HT-29 (cell line): ENCODE measurements around the gene NELFB. TPM values are rescaled to one million over a fixed set of nuclear protein-coding genes. Genes with fewer than 3 reads are reported as not detected.
A peak's percentile ranks its signal among the peaks of the same experiment; 100 is the strongest.

Experiments
- DNase-seq: peaks from one replicate; pipeline ENCODE4 v3.0.0-alpha.2; 2015; ENCODE audit warnings: low spot score
- total RNA-seq: library from RNA; depleted of rRNA; stranded (reverse); fragments of >200 nt; shearing (Covaris generic); gene quantifications from 2 replicates; pipeline ENCODE4 v1.2.3, GENCODE V29; 2014

The NELFB gene
- total RNA-seq, 1 experiment from 2014 or later: 111 TPM

DNA sequence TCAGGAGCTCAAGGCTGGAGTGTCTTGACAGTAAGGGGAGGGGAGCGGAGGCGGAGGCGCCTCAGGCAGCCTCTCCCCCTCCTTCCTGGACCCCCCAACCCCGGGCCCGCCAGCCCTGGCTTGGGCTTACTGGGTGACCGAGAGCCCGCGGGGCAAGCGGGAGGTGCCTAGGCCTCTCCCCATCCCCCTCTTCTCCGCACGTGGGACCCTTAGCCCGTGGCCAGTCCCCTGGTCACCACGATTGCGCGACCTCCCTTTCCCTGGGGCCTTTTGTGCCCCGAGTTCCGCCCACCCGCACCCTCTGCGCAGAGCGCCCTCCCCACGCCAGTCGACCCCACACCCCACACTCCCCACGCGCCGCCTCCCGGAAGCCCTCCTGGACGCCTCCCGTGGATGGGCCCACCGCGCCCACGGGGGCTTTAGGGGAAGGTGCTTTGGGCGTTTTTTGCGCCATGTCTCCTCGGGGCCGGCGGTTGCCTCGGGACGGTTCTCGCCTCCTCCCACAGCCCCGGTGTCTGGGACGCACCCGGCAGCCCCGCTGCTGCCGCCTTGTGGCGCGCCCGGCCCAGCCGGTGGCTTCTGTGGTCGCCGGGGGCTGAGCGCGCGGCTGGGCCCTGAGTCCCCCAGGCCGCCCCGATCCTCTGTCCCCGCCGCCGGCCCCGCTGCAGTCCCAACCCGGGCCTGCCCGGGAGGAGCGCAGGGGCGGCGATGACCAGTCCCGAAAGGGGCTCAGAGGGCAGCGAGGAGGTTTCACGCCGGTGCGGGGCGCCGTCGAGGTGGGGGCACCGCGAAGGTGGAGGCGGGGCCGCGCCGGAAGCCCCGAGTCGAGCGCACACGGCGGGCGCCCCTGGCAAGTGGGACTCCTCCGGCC is 25.6 kb downstream of the NELFB start:
- DNase-seq: no peak

DNA sequence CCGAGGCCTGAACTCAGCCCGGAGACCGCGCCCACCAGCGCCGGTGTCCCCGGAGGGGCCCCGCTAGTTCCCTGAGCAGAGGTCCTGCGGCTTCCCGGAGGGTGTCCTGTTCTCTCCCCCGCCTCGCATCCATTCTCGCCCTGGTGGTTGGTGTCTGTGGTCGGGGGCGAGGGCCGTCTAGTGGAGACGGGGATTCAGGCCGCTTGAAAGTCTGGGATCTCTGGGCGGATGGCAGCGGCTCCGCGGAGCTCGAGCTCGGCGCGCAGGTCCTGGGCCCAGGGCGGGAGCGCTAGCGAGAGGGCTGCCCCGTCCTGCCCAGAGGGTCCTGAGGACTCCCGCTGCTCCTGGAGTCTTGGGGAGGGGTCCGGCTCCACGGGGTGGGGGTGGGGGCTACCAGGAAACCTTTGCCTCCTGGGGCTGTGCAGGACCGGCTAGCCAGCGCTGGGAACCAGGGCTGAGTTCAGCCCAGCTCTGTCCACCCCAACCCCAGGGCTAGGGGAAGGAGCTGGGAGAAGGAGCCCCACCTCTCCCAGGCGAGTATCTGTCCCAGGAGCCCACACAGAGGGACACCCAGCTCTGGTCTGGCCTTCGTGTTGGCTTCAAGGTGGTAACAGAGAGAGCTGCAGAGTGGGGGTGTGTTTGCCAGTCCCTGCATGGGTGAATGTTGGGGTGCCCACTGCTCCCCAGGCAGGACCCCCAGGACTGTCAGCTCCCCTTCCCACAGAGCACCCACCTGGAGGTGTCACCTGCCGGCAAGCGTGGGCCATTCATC is 26.4 kb downstream of the NELFB start:
- DNase-seq: no peak

DNA sequence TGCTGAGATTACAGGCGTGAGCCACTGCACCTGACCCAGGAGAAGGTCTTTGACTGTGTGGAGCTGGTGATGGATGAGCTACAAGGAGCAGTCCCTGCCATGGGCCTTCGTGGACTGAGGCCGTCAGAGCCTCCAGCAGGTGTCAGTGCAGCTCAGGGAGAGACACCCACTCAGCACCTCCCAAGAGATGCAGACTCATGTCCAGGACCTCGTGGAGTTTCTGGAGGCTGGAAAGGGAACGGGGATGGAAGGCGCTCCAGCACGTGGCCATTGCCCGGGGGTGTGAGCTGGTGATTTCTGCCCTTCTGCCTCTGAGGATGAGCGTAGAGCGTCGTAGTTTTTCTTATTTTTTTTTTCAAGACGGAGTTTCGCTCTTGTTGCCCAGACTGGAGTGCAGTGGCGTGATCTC is 31.9 kb downstream of the NELFB start:
- no peak for DNase-seq

DNA sequence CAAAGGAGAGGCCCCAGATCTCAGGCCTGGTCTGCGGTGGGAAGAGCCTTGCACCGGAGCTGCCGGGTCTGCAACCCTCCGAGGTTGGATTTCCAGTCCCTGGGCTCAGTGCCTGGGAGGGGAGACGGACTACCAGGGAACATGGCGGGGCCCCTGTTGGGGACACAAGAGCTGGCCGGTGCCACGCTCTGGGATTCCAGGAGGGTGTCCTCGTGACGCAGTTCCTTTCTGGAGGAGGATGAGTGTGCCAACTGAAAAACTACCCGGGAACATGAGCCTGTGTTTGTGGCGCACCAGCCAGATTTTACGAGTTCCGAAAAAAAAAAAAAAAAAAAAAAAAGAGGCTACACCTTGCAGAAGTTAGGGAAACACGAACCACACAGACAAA is 38.0 kb downstream of the NELFB start:
- no peak for DNase-seq

DNA sequence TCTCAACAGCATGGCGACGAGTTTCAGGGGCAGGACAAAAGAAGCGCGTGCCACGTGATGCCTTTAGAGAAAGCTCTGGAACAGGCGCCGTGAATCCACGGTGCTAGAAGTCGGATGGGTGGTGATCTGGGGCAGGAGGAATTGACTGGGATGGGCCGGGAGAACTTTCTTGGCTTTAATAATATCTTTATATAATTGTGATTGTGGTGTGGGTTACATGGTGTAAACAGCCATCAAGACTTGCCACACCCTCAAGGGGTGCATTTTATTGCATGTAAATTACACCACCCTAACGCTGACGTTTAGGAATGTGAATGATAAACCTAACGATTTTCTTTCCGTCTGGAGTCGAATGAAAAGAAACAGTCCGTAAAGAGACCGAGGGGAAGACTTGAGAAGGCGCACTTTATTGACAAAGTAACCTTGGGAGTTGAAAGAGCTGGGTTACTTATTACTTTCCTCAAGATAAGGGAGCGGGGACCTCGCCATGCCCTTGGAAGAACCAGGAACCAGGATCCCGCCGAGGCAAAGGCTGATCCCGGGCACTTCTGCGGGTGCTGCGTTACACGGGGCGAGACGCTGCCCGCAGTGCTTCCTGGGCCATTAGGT is 38.5 kb downstream of the NELFB start:
- DNase-seq: peak; percentile 93

DNA sequence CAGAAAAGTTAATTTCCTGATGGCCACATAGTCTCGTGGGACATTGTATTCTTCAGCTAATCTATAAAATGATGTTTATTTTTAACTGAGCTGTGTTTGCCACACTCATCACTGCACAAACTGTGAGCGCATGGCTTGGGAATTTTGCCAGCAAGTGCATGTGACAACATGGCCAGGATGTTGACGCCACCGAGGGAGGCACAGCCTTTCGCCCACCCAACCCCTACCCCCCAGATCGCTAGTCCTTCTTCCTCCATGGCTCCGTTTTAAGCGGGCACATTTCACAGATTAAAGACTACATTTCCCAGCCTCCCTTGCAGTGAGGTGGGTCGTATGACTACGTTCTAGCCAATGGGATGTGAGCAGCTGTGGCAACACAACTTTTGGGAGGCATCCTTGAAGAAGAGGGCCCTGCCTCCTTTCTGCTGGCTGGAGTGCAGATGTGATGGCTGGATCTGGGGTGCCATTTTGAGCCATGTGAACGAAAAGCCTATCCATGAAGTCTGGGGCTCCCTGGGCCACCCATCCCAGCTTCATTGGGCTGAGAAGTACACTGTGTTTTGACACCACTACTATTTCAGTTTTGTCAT is 39.1 kb downstream of the NELFB start:
- peak; percentile 93 for DNase-seq

DNA sequence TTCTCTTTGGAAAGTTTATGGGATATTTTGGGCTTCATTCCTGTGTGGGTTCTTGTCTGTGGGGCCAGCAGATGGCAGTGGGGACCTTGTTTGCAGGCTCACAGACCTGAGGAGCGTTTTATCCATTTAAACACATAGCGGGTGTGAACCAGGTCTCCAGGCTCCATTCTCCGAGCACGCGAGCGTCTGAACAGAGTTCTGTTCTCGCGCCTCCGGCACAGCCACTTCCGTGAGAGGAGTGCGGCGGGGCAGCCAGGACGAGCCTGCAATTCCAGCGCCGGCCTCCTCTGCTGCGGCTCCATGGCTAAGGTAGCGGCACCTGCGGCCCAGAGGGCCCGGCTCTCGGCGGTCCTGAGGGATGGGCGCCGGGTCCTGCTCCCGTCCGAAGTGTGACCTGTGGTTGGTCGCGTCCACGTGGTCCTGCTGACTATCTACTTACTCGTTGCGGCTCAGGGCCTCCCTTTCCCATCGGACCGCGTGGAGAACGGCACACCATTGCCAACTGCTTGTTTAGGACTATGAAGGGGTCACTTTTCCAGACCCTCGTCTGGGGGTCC is 39.6 kb downstream of the NELFB start:
- DNase-seq: peak; percentile 75

- DNase-seq: peak; percentile 60
These were observed 40.2 kb downstream of the NELFB start for GRCh38 chr9:137295238-137295811.

- no peak for DNase-seq
These were observed 40.9 kb downstream of the NELFB start for GRCh38 chr9:137295849-137296669.

- DNase-seq: peak; percentile 70
These were observed 41.8 kb downstream of the NELFB start for GRCh38 chr9:137296670-137297664.

DNA sequence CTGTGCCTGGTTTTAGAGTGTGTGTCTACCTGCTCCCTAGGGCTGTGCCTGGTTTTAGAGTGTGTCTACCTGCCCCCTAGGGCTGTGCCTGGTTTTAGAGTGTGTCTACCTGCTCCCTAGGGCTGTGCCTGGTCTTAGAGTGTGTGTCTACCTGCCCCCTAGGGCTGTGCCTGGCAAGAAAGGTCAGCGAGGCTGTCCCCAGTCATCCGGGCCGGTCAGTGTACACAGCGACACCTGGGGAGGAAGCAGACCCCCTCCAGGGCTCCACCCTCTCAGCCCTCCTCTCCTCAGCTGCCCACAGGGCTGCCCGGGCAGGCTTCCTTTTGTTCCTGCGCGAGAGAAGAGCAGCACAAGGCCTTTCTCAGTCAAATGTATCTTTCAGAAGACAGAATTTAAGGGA is 42.8 kb downstream of the NELFB start:
- peak; percentile 73 for DNase-seq

DNA sequence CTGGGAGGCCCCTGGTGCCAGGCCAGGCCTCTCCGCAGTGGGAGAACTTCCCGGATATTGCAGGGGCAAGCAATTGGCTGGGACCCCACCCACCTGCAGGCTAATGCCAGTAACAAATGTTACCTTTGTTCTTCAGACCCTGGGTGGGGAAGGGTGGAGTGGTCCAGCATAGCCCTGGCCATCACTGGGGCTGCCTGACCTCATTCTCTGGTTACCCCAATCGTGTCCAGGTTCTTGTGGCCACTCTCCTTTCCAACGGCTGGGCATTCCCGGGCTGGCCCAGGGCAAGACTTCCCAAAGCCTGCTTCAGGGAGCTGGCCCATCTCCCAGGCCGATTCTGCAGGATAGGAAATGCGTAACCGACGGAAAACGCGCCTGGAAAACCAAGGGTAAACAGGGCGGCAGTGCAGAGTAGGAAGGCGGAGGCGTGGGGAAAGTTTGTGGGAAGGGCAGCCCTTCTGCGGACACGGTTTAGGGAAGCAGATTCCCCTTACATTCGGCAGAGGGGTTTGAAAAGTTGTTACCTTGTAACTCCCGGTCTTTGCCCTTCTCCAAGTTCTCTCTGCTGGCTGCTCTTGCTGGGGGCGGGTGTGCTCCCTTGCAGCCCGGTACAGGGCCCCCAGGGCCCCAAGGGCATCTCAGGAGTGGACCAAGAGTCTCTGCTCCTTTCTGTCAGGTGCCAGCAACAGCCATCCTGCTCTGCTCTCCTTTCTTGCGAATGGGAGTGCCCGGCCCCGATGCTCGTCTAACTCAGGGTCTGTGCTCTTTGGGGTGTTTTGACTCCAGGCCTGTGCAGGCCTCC is 43.5 kb downstream of the NELFB start:
- DNase-seq: peak; percentile 74

GRCh38 chr9:137299203-137299565 is 44.1 kb downstream of the NELFB start:
- no peak for DNase-seq

DNA sequence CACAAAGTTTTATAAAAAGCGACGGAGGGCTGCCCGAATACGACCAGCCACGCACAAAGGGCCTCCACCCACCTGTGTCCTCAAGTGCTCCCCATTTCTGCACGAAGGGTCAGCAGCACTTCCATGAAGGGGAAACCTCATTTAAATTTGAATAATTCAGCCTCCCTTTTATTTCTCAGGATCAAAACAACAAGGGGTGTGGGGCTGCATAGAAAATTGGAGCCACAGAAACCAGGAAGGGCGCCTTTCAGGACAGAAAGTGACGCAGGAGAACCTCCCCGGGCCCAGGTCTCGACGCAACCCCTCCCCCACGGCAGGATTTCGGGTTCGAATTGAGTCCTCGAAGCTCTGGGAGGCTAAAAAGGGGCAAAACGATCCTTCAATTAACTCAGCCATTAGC is 44.8 kb downstream of the NELFB start:
- DNase-seq: peak; percentile 61

GRCh38 chr9:137300567-137301080 is 45.5 kb downstream of the NELFB start:
- peak; percentile 74 for DNase-seq

GRCh38 chr9:137301081-137301947 is 46.2 kb downstream of the NELFB start:
- peak; percentile 69 for DNase-seq

DNA sequence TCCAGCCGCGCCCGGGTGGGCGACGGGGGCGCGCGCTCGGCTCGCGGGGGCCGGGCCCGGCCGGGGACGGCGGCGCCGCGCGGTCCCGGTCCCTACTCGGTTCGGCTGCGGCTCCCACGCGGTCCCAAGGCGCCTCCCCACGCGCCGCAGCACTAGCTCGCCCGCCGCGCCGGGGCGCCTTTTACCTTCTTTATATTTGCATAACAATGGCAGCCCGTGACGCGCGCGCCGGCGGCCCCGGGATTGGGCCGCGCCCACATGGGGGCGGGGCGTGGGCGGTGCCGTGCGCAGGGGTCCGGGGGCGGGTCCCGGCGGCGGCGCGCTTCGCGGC is 47.0 kb downstream of the NELFB start, which contains the start of gene NRARP:
Gene NRARP (minus strand): TSS at position 154 of the 331 bp plus-strand sequence. CDS start 343 bp downstream, outside the sequence.
- DNase-seq: peak; percentile 87
